ENCODE results near the gene JAK1. TPM values are rescaled to one million over a fixed set of nuclear protein-coding genes. Genes with fewer than 3 reads are reported as not detected.

JAK1 gene
- total RNA-seq, 1 donor from 2014 or later = 94.1 TPM

GRCh38 chr1:64981601-64982533 is 15.5 kb upstream of the JAK1 start:
- ATAC-seq (ENCODE audit: poor library complexity) (no peak), DNase-seq (no peak)
- intact Hi-C loops (cut with DNase I) = no loop called here

DNA sequence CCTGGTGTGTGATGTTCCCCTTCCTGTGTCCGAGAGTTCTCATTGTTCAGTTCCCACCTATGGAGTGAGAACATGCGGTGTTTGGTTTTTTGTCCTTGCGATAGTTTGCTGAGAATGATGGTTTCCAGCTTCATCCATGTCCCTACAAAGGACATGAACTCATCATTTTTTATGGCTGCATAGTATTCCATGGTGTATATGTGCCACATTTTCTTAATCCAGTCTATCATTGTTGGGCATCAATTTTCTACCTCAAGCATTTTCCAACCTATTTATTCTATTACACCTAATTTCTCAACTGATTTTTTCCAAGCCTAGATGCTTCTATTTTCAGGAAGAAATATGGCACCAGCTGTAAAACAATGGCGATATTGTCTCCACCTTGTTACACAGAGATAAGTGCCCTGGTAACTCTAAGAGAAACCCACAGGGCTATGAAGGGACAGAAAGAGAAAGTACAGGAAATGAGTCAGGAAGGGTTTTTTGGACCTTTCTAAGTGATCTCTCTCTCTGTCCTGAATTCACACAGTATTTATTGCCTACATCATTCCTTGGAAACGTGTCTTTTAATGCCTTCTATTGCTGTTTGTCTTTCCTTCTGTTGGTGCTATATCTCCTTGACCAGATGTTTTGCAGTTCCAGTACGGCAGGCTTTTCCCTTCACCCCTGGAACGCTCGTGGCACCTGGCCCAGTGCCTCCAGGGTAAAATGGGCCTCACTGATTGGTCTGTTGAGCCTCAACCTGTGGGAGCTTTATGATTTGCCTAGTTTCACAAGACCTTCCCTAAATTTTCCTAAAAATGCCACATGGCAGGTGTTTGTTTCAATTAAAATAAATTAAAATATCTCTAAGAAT is 14.6 kb upstream of the JAK1 start:
- intact Hi-C loops (cut with DNase I) = no loop called here
- ATAC-seq (ENCODE audit: poor library complexity) = no peak
- no peak for DNase-seq

DNA sequence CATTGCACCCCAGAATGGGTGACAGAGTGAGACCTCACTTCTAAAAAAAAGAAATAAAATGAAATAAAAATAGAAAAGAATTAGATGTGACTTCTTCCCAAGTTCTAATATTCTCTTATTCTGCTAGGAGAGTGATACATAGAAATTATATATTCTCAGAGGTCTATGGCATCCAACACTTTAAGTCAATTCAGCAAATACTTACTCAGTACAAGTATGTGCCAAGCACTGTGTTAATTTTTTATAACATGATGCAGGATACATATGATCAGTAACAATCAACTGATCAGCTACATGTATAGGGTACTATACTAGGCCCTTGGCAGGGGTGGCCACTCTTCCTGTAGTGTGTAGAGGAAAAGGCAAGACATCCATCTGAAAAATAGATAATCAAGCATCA is 13.0 kb upstream of the JAK1 start:
- no peak for DNase-seq
- intact Hi-C loops (cut with DNase I) = no loop called here
- ATAC-seq (ENCODE audit: poor library complexity) = no peak

- ATAC-seq (ENCODE audit: poor library complexity) (peak; percentile 74), DNase-seq (no peak)
- intact Hi-C loops (cut with DNase I) = no loop called here
Measured at GRCh38 chr1:64976361-64976760, 10.0 kb upstream of the JAK1 start.

- DNase-seq = no peak
- ATAC-seq (ENCODE audit: poor library complexity) = no peak
- intact Hi-C loops (cut with DNase I) = no loop called here
Measured at GRCh38 chr1:64975740-64976139, 9.4 kb upstream of the JAK1 start.

- ATAC-seq (ENCODE audit: poor library complexity) (no peak), DNase-seq (no peak)
- intact Hi-C loops (cut with DNase I) = no loop called here
Measured at GRCh38 chr1:64975127-64975526, 8.8 kb upstream of the JAK1 start.

GRCh38 chr1:64974288-64974825 is 8.0 kb upstream of the JAK1 start:
- intact Hi-C loops (cut with DNase I) = no loop called here
- ATAC-seq (ENCODE audit: poor library complexity) (no peak), DNase-seq (no peak)

GRCh38 chr1:64973061-64973647 is 6.8 kb upstream of the JAK1 start:
- ATAC-seq (ENCODE audit: poor library complexity) (no peak), DNase-seq (no peak)
- intact Hi-C loops (cut with DNase I) = no loop called here

- intact Hi-C loops (cut with DNase I) = no loop called here
- no peak for ATAC-seq (ENCODE audit: poor library complexity)
- no peak for DNase-seq
Measured at GRCh38 chr1:64969305-64970046, 3.1 kb upstream of the JAK1 start.

- DNase-seq (no peak), ATAC-seq (ENCODE audit: poor library complexity) (no peak)
- intact Hi-C loops (cut with DNase I) = no loop called here
Measured at GRCh38 chr1:64967381-64967780, 1.0 kb upstream of the JAK1 start.

DNA sequence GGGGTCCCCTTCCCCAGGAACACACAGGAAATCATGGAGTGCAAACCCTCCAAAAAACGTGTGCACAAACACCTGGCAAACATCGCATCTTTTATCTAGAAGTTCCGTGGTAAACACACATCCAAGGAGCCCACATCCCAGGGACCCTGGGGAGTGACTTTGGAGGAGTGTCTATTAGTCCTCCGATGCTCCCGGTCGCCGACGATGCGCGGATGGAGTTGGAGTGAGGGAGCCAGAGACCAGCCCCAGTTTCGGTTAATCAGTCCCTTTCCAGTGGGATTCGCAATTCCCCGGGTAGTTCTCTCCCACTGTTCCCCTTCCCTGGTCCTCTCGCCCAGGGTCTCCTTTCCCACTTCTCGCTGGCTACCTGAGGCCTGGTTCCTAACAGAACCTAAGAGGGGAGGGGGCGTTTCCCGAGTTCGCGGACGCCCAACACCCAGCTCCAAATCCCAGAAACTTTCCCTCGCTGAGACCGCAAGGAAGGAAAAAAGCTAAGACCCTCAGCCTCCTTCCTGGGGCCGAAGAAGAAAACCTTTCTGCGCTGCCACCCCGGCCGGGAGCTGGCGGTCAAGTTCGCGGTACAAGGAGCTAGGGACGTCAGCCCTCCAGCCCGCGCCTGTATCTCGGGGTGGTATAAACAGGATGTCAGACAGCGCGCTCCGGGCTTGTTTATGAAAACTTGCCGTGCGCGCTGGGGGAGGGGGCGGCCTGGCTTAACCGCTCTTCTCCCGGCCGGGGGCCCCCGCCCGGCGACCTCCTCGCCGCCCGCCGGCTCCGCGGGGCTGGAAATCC is 787 bp downstream of the JAK1 start:
- intact Hi-C loops (cut with DNase I) = no loop called here
- peak; percentile 82 for DNase-seq
- ATAC-seq (ENCODE audit: poor library complexity) = peak; percentile 43

- intact Hi-C loops (cut with DNase I) = loop anchor here (5.0 kb wide), 1 partner anchor 71 kb away; no protein-coding TSS in a partner anchor
- ATAC-seq (ENCODE audit: poor library complexity) (no peak), DNase-seq (no peak)
Measured at GRCh38 chr1:64963466-64963865, 2.9 kb downstream of the JAK1 start.

DNA sequence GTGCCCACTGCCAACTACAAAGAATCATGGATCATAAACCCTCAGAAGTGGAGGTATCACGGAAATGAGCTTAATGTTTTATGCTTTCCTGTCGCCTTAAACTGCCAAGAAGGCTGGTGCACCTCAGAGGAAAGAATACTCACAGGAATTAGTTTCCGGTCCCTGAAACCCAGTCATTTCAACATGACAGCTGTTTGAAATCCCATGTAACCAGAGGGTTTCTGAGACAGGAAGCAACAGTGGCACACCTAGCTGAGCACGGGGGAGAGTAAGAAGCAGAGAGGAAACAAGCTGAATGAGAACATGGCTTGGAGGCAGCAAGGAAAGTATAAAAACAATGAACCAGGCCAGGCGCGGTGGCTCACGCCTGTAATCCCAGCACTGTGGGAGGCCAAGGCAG is 3.9 kb downstream of the JAK1 start:
- intact Hi-C loops (cut with DNase I) = loop anchor here (5.0 kb wide), 1 partner anchor 70 kb away; no protein-coding TSS in a partner anchor
- no peak for ATAC-seq (ENCODE audit: poor library complexity)
- DNase-seq = no peak

GRCh38 chr1:64961923-64962322 is 4.4 kb downstream of the JAK1 start:
- ATAC-seq (ENCODE audit: poor library complexity) (no peak), DNase-seq (no peak)
- intact Hi-C loops (cut with DNase I) = loop anchor here (5.0 kb wide), 1 partner anchor 70 kb away; no protein-coding TSS in a partner anchor

DNA sequence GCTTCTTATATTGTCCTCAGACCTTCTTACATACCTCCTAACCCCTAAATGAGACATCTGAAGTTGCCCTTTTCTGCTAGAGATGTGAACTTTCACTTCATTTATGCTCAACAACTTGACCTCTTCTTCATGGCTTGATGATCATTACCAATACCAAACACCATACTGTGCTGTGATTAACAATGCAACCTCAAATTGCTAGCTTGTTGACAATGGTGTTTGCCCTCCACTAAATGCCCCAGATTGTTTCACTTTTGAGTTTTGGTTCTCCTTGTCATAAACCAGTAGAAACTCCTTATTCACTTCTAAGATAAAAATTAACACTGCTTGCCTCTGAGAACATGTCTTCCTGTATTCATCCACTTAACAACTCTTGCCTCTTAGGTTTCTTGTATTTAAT is 5.6 kb downstream of the JAK1 start:
- ATAC-seq (ENCODE audit: poor library complexity) (no peak), DNase-seq (no peak)
- intact Hi-C loops (cut with DNase I) = loop anchor here (5.0 kb wide), 1 partner anchor 68 kb away; no protein-coding TSS in a partner anchor

- DNase-seq (no peak), ATAC-seq (ENCODE audit: poor library complexity) (no peak)
- intact Hi-C loops (cut with DNase I) = loop anchor here (5.0 kb wide), 1 partner anchor 68 kb away; no protein-coding TSS in a partner anchor
Measured at GRCh38 chr1:64959986-64960385, 6.4 kb downstream of the JAK1 start.

- no peak for DNase-seq
- intact Hi-C loops (cut with DNase I) = no loop called here
- peak; percentile 43 for ATAC-seq (ENCODE audit: poor library complexity)
Measured at GRCh38 chr1:64956733-64957441, 9.5 kb downstream of the JAK1 start.
